SKM-1 treated with dmso at 0.1 percent for 144 hours (cell line): Measurements from ENCODE around the gene BEX2.
"Not testable (repeated sequence)": the region's sequence is repeated elsewhere in the genome, so short reads cannot be mapped to it uniquely, and the experiment has no call there.

Experiments
- DNase-seq: peaks from one replicate; lab custom pipeline; 2025; ENCODE audit not compliant: unreplicated experiment; lab: John Stamatoyannopoulos, UW

The BEX2 gene

DNA sequence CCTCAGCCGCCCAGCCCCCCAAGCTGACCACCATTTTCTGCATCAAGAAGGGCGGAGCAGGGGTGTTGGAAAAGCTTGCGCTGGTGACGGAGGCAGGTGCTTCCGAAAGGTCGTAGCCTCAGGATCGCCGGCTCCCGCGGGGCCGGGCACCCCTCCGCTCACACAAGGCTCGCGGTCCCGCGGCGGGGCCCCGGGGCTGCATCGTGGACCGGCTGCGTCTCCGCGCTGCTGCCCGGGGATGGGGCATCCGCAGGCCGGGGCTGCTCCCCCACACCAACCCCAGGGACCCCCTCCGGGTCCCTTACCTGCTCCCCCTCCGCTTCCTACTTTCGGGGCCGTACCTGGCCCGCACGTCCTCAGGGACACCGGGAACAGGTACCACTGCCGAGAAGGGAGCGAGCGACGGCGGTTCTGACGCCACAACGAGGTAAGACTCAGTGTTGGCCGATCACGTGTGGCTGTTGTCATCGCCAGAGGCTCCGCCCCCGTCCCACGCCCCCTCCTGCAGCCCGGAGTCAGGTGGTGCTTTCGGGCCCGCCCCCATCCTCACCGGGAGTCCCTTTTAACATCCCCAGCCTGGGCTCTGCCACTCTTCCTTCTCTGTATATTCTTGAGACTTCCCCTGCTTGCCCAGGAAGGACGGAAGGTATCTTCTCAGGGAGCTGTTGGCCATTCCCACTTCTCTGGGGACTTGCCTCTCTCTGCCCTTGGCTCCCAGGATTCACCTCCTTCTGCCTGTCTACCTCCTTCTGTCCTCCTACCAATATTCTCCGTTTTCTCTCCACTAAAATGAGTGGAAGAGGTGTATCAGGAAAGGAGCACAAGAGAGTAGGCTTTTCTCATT lies at the start of gene BEX2:
TSS of gene BEX2 (minus strand) at position 436 of the 844 bp plus-strand sequence. CDS start 1,014 bp downstream, outside the sequence.
- DNase-seq = peak; percentile 8

DNA sequence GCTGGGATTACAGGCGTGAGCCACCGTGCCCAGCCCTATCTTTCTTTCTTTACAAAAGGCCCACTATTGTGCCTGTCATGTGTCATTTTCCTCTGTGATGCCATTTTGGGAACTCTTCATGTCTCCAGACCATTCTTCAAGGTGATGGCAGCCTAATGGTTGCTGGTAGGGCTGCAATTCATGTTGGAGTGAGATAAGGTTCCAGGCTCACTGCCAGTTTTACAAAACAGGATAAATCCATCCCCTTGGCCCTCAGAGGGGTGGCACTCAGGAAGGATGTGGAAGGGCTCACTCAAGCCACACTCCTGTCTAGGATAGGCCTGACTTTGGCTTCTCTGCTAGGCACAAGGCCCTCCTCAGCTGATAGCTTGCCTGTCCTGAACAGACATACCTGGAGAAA lies 49.3 kb upstream of the BEX2 start:
- DNase-seq = no peak

DNA sequence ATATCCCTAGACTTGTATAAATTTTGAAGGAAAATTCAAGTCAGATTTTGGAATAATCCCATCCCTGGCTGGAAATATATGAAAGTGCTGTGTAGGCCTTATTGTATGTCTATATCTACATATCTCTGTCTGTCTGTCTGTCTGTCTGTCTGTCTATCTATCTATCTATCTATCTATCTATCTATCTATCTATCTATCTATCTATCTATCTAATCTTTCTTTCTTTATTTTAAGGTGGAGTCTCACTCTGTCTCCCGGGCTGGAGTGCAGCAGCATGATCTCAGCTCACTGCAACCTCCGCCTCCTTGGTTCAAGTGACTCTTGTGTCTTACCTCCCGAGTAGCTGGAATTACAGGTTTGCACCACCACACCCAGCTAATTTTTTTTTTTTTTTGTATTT lies 48.8 kb upstream of the BEX2 start:
- DNase-seq = not testable (repeated sequence)

DNA sequence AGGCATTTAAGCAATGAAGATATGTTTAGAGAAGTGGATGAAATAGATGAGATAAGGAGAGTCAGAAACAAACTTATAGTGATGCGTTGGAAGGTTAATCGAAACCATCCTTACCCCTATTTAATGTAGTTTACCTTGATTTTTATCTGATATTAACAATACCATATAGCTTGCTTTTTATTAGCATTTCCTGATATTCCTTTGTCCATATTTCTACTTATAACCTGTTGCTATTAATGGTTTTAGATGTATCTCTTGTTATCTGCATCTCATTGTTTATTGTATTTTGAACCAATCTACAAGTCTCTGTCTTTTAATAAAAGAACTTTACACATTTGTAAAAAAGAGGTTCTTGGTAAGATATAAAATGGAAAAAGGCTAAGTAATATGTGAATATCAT lies 47.1 kb upstream of the BEX2 start:
- no peak for DNase-seq

DNA sequence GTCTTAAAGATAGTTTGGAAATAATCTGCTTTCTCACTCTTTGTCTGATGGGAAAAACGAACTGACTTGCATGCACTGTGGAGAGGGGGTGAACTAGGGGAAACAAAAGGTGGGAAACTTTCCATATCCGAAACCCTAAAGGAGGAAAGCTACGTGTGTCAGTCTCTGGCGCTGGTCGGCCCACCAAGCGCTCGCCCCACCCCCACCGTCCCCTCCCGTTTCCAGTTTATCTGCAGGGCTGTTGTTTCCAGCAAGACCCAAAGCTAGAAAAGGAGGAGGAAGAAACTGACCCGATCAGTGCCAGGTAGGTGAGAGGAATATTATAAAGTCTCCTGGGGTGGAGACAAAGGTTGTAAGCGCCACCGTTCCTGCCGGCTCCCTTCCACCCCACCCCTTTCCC lies 46.1 kb upstream of the BEX2 start:
- no peak for DNase-seq

DNA sequence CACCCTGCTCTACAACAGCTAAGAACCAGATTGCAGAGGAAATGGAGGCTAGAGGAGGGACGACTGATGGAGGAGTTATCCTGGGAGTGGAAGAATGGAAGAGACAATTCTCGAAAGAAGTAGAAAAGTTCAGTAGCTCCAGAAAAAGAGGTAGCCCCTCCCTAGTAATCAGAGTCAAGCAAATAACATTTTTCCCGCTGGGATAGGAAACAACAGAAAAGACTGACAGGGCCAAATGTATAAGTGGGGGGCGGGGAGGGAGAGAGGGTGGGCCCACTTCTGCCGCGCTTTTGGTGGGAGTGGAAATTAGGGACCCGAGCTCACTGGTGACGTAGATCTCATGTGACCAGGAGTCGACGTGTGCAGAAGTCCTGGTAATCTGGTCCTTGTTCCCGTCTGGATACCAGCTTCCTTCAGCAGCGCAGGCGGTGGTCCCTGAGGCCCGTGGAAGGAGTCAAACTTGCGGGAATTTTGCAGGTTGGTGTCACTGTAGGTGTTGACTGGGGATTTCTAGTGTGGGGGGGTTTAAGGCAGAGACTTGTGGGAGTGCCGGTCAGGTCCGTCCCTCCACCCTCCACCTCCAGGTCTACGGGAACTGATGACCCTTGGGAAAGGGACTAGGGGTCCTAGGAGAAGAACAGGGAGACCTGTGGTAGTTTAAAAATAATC lies 45.5 kb upstream of the BEX2 start, which contains the start of gene TCEAL9:
TSS of gene TCEAL9 (plus strand) at position 377 of the 669 bp plus-strand sequence. CDS start 1,179 bp downstream, outside the sequence.
- no peak for DNase-seq

DNA sequence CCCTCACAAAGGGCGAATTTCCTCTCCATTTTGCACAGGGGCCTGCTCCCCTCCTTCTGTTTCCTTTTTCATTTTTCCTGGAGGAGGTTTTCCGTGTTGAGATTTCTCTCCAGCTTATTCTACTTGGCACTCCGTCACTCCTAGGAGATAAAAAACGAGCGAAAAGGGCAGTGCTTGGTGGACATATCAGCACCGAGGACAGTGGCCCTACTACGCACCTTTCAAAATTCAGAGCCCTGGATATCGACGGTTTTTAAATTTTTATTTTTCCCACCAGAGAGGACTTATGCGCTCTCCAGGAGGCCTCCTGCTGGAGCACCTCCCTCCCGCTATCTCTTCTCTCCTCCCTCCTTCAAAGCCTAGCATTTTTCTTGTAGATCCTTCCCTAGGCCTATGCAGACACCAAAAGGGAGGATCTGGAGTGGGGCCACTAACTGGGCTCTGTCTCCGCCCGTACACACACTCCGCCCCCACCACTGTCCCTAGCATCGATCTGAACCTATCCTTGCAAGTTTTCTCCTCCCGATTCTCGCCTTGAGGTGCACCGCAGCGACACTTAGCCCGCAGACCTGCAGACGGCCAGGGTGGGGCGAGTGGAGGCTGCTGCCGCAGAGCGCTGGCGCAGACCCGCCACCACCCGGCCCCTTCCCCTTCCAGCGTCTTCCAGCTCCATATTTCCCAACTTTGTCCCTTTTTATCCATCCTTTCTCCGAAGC lies 37.0 kb upstream of the BEX2 start:
- DNase-seq = no peak

DNA sequence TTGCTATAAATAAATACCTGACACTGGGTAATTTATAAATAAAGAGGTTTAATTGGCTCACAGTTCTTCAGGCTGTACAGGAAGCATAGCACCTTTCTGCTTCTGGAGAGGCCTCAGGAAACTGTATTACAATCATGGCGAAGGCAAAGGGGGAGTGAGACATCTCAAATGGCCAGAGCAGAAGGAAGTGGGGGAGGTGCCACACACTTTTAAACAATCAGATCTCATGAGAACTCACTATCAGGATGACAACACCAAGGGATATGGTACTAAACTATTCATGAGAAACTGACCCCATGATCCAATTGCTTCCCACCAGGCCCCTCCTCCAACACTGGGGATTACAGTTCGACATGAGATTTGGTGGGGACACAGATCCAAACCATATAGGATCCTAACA lies 33.8 kb upstream of the BEX2 start:
- DNase-seq = no peak

DNA sequence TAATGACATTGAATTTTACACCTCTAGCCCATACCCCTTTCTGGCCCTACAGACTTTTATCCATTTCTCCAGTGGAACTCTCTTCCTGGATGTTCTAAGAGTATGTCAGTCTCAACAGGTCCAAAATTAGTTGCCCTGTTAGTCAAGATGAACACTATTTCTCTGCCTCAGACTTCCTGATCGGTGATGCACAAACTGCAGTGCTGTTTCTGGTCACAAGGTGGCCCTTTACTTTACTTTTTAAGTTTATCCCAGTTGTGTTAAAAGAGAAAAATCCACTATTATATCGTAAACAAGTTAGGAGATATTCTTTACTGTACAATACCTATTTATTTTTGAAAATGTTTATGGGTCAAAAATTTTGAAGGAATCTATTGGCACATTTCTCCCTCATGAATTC lies 32.3 kb upstream of the BEX2 start:
- no peak for DNase-seq

DNA sequence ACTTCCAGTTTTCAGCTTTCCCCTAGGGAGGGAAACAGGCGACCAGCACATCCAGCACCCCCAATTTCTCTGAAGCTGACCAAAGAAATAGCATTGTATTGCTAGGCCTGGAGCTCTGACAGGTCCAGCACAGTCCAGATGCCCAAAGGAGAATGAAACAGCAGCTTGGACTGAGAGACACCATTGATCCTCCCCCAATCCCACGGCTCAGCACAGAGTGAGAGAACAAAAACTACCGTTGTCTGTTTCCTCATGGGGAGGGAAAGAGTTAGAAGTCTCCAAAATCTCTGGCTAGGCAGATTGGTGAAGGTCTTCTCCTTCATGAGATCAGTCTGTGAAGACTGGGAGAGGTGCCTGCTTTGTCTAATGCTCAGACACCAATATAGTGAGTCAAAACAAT lies 27.9 kb upstream of the BEX2 start:
- DNase-seq = no peak

DNA sequence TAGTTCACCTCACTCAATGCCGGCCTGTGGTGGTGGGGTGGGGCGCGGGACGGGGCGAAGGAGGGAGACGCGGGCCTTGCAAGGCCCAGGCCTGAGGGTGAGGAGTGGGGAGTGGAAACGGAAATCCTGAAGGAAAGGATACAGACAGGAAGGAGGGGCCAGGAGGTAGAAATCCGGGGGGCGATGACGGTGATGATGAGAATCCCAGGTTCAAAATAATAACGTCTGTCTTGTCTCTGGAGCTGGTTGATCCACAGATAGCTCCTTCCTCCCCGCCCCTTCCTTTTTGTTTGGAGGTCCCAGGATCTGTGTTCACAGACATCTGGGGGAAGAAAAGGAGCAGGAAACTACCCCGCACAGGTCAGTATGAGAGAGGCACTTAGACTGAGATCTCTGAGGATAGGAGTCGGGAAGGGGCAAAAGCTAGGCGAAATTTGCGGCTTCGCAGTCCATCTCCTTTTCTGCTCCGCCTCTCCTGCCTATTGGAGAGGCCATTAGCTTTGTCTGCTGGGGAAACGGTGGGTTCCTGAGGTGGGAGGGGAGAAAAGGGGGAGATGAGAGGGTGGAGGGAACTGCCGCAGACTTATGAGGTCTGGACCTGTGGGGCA lies 20.0 kb upstream of the BEX2 start:
- no peak for DNase-seq

DNA sequence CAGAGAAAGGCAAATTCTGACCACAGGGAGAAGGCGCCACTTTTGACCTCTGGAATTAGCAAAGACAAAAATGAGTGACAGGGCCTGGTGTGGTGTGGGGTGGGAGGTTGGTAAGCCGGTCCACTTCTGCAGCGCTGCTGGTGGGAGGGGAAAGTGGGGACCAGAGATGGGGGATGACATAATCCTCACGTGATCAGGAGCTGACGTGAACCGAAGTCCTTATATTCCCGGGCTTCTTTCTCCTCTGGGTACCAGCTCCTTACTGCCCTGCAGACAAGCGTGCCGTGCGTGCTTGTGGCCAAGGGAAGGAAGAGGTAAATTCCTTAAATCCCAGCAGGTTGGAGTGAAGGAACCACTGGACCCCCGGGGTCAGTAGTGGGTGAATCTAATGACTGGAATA lies 19.2 kb upstream of the BEX2 start, which contains the start of gene TCEAL7:
TSS of gene TCEAL7 (plus strand) at position 249 of the 400 bp plus-strand sequence. CDS start 1,165 bp downstream, outside the sequence.
- no peak for DNase-seq

DNA sequence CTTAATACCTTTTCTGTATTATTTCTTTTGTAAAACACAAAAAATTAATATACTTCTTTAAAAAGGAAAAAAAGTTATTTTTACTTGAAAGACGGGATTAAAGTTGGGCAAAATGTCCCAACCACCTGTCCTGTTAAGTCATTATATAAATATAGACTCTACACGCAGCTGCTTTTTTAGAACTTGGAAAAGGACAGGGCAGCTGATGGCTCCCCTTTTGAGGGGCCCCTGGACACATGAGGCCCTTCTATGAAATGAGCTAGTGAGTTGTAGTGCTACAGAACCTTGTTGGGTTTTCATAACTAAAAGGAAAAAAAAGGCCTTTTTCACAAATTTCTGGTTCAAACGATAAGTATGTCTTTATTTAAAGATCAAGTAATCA lies 600 bp upstream of the BEX2 start:
- no peak for DNase-seq

DNA sequence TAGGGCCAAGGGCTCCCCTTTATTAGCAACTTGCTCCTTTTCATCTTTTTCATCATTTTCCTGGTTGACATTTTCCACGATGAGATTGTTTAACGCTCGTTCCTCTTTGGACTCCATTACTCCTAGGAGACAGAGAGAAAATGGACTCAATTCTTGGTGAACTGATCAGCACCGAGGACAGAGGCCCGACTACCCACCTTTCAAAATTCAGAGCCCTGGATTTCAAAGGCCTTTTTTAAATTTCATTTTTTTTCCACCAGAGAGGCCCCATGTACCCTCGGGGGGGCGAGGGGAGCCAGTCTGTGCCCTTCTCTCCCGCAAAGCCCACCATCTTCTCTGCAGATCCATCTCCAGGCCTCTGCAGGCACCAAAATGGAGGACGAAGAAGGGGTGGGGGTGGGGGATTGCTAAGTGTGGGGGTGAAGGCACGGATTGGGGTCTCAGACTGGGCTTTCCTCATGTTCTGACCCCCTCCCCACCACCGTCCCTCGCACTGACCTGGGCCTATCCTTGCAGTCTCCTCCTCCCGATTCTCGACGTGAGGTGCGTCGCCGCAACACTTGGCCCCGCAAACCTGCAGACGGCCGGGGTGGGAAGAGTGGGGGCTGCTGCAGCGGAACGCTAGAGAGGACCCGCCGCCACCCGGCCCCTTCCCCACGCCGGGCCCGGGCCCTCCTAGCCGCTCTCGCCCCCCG lies 783 bp downstream of the BEX2 start:
- no peak for DNase-seq

DNA sequence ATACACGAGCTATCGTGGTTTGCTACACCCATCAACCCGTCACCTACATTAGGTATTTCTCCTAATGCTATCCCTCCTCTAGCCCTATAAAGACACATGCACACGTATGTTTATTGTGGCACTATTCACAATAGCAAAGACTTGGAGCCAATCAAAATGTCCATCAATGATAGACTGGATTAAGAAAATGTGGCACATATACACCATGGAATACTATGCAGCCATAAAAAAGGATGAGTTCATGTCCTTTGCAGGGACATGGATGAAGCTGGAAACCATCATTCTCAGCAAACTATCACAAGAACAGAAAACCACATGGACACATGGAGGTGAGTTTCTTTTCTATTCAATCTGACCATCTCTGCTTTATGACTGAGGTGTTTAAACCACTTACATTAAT lies 5.1 kb downstream of the BEX2 start:
- DNase-seq = not testable (repeated sequence)

DNA sequence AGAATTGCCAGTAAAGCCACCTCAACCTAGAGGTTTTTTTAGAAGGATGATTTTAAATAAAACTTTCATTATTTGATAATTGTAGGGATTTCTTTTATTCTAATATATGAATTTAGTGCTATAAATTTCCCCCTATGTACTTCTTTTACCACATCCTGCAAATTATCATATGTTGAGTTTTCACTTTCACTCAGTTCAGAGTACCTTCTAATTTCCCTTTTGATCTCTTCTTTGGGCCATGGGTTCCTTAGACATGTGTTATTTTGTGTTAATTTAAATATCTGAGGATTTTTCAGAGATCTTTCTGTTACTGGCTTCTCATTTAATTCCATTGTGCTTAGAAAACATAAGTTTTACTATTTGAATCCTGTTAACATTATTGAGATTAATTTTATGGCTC lies 6.1 kb downstream of the BEX2 start:
- DNase-seq = no peak

DNA sequence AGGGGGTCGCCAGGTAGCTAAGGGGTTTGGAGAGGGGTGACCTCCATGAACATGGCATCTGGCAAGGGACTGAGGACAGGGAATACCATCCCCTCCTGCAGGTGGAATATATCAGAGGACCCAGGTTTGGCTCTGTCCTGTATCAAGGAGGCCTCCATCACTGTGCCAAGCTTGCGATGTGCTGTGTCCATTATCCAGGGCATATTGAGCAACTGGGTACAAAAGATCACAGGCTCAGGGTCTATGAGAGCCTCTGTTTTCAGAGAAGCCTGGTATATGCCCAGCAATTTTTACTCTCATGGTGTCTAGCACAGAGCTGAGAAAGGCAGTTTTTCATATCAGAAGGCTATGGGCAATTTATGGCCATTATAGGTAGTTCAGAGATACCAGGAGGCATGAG lies 17.7 kb downstream of the BEX2 start:
- DNase-seq = no peak

DNA sequence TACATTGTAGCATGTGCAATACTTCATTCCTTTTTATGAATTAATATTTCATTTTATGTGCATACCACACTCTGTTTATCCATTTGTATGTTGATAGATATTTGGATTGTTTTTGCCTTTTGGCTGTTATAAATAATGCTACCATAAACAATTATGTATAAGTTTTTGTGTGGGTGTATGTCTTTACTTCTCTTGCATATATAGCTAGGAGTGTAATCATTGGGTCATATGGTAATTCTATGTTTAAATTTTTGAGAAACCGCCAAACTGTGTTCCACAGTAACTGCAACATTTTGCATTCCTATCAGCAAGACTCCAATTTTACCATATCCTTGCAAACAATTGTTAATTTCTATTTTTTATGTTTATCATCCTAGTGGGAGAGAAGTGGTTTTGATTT lies 31.2 kb downstream of the BEX2 start:
- DNase-seq = no peak

DNA sequence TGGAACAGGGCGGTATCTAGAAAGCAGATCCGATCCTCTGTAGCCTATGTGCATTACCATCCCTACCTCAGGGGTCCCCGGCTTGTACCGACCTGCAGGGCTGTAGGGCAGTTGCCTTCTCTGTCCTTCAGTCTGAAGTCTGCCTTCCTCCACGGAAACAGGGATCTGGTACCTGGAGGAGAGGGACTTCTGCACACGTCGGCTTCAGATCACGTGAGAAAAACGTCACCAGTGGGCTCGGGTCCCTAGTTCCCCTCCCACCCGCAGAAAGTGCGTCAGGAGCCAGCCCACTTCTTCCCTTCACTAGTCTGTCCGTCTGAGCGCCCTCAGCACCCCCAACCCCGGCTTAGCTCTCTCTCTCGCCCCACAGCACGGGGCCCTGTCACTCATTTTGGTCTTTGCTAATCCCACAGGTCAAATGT lies 34.2 kb downstream of the BEX2 start, which contains the start of gene TCEAL5:
TSS of gene TCEAL5 (minus strand) at position 170 of the 422 bp plus-strand sequence. CDS start 2,187 bp downstream, outside the sequence.
- no peak for DNase-seq

DNA sequence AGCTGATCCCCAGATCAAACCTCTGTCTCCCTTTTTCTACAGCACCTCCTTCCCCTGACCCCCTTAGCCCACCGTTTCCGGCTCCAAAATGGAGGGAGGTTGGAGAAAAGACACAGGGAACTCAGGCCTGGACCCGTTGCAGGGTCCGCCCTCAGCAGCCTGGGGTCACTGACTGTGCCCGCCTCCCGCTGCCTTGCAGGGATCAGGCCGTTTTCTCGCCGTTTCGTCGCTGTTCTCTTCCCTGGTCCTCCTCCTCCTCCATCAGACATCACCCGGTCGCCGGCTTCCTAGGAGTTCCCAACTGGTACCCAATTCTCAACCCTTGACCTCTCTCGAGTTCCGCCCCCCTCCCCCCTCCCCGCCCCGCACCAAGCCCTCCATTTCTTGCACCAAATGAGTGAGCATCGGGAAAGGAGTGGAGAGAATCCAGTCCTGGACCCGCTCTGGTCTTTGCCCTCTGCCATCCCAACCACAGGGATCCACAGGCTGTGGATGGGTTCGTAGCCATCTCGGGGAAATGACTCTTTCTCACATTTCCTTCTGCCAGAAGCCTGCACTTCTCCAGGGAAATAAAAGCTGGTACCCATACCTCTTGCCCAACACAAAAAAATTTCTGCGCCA lies 34.7 kb downstream of the BEX2 start:
- DNase-seq = no peak
